ENCODE measurements around the gene TERB2.
"Not testable (repeated sequence)": the region's sequence is repeated elsewhere in the genome, so short reads cannot be mapped to it uniquely, and the experiment has no call there.

Gene TERB2, protein sequence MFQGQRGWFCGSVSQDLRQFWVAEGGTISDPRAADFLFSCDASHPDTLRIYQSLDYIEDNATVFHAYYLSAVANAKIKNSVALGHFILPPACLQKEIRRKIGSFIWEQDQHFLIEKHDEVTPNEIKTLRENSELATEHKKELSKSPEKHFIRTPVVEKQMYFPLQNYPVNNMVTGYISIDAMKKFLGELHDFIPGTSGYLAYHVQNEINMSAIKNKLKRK

DNA sequence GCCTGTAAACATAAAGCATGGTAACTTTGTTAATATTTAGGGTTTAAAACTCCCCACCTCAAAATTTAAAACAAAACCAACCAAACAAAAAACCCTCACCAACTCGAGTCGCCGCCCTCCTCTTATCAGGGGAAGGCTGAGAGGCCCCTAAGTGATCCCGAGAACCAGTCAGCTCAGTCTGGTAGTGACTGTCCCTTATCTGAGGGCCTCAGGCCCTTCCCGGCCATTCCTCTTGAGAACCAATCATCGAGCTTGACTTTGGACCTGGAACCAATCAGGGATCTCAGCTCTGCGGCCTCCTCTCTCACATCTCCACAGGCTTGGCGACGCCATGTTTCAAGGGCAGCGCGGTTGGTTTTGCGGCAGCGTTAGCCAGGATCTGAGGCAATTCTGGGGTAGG is at the start of gene TERB2:
Gene TERB2 (plus strand): TSS at position 300 of the 400 bp plus-strand sequence. CDS start 32 bp downstream, at position 332.
- Mint-ChIP-seq H3K27ac (no peak within 1 kb of the TSS), H3K4me1 (no peaks in the 10 kb centered on the region), H3K4me3 (no peak within 1 kb of the TSS), H3K9me3 (no peaks in the 10 kb centered on the region), H3K36me3 (no peaks in the 10 kb centered on the region), H3K27me3 (peaks cover 13% of the 10 kb centered on the region)
- CTCF ChIA-PET, result no interaction called here
- DNase-seq, result no peak

DNA sequence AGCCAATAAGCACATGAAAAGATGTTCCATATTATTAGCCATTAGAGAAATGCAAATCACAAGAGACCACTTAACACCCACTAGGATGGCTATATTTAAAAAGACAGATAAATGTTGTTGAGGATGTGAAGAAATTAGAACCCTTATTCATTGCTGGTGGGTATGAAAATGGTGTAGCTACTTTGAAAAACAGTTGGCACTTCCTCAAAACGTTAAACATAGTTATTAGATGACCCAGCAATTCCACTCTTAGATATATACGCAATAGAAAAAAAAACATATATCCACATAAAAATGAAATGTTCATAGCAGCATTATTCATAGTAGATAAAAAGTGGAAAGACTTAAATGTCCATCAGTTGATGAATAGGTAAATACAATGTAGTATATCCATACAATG is 47.1 kb upstream of the TERB2 start:
- H3K27ac Mint-ChIP-seq, result no peak overlapping the region
- DNase-seq, result no peak
- H3K4me3 Mint-ChIP-seq, result no peak overlapping the region
- H3K27me3 Mint-ChIP-seq, result peaks cover 16% of the 10 kb centered on the region
- no peaks in the 10 kb centered on the region for H3K36me3 Mint-ChIP-seq
- no peaks in the 10 kb centered on the region for H3K4me1 Mint-ChIP-seq
- CTCF ChIA-PET, result no interaction called here
- H3K9me3 Mint-ChIP-seq, result peaks cover 2% of the 10 kb centered on the region

DNA sequence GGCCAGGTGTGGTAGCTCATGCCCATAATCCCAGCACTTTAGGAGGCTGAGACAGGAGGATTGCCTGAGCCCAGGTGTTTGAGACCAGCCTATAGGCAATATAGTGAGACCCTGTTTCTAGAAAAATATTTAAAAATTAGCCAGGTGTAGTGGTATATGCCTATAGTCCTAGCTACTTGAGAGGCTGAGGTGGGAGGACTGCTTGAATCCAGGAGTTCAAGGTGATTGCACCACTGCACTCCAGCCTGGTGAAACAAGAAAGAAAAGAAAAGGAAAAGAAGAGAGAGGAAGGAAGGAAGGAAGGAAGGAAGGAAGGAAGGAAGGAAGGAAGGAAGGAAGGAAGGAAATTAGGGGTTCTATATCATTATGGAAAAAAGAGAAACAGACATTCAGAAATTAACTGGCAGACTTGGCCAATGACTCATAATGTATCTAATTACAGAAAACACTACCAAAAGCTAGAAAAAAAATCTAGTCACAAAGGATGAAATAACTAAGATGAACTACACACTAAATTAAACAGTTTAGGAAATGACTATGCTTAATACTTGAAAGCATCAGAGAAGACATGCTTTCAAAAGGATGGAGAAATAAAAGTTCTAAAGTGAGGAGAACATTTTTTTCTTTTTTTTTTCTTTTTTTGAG is 45.4 kb upstream of the TERB2 start:
- H3K27ac Mint-ChIP-seq, result no peak overlapping the region
- H3K4me3 Mint-ChIP-seq, result no peak overlapping the region
- DNase-seq, result no peak
- no peaks in the 10 kb centered on the region for H3K4me1 Mint-ChIP-seq
- H3K36me3 Mint-ChIP-seq, result no peaks in the 10 kb centered on the region
- CTCF ChIA-PET, result no interaction called here
- H3K9me3 Mint-ChIP-seq, result peaks cover 2% of the 10 kb centered on the region
- peaks cover 15% of the 10 kb centered on the region for H3K27me3 Mint-ChIP-seq

GRCh38 chr15:44912186-44912585 is 44.3 kb upstream of the TERB2 start:
- H3K27me3 Mint-ChIP-seq, result peaks cover 15% of the 10 kb centered on the region
- H3K27ac Mint-ChIP-seq, CTCF ChIA-PET, H3K36me3 Mint-ChIP-seq, H3K4me1 Mint-ChIP-seq, DNase-seq, H3K9me3 Mint-ChIP-seq, H3K4me3 Mint-ChIP-seq: not testable (repeated sequence)

- not testable (repeated sequence) for H3K9me3 Mint-ChIP-seq, H3K4me3 Mint-ChIP-seq, H3K36me3 Mint-ChIP-seq, H3K4me1 Mint-ChIP-seq, DNase-seq, H3K27ac Mint-ChIP-seq
- CTCF ChIA-PET, result interaction anchor here (1.0 kb wide), 1 partner anchor 60 kb away, joined by 5 read pairs; no protein-coding TSS in a partner anchor
- peaks cover 14% of the 10 kb centered on the region for H3K27me3 Mint-ChIP-seq
Measured at GRCh38 chr15:44912974-44913448, 43.5 kb upstream of the TERB2 start.

GRCh38 chr15:44918136-44918535 is 38.4 kb upstream of the TERB2 start:
- no peak for DNase-seq
- H3K4me1 Mint-ChIP-seq, result no peaks in the 10 kb centered on the region

GRCh38 chr15:44928658-44929057 is 27.8 kb upstream of the TERB2 start:
- not testable (repeated sequence) for H3K27ac Mint-ChIP-seq, H3K9me3 Mint-ChIP-seq, DNase-seq, H3K4me3 Mint-ChIP-seq, H3K36me3 Mint-ChIP-seq, H3K27me3 Mint-ChIP-seq, H3K4me1 Mint-ChIP-seq
- CTCF ChIA-PET, result interaction anchor here (0.6 kb wide), 1 partner anchor 11 kb away, joined by 3 read pairs; no protein-coding TSS in a partner anchor

More at GRCh38 chr15:44918136-44918535, 38.4 kb upstream of the TERB2 start:
- Mint-ChIP-seq H3K4me3 (no peak overlapping the region), H3K27me3 (peaks cover 9% of the 10 kb centered on the region), H3K9me3 (no peaks in the 10 kb centered on the region), H3K27ac (no peak overlapping the region), H3K36me3 (no peaks in the 10 kb centered on the region)
- CTCF ChIA-PET, result no interaction called here

GRCh38 chr15:44930283-44930682 is 26.2 kb upstream of the TERB2 start:
- H3K36me3 Mint-ChIP-seq, CTCF ChIA-PET, DNase-seq, H3K4me3 Mint-ChIP-seq, H3K27ac Mint-ChIP-seq, H3K4me1 Mint-ChIP-seq, H3K9me3 Mint-ChIP-seq, H3K27me3 Mint-ChIP-seq: not testable (repeated sequence)

DNA sequence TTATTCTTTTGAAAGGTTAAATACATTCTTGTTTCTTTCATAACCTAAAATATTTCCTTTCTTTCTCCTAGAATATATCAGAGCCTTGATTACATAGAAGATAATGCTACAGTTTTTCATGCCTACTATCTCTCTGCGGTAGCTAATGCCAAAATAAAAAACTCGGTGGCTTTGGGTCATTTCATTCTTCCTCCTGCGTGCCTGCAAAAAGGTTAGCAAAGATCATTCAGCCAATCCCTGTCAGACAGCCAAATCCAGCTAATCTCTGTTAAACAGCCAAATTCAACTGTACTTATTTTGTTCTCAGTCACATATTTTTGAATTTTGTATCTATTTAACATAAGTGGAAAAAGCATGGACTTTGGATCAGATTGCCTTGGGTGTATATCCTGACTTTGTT is 1.8 kb downstream of the TERB2 start:
- H3K36me3 Mint-ChIP-seq, DNase-seq, CTCF ChIA-PET, H3K27ac Mint-ChIP-seq, H3K4me3 Mint-ChIP-seq, H3K4me1 Mint-ChIP-seq, H3K9me3 Mint-ChIP-seq: not testable (repeated sequence)
- H3K27me3 Mint-ChIP-seq, result peaks cover 13% of the 10 kb centered on the region

DNA sequence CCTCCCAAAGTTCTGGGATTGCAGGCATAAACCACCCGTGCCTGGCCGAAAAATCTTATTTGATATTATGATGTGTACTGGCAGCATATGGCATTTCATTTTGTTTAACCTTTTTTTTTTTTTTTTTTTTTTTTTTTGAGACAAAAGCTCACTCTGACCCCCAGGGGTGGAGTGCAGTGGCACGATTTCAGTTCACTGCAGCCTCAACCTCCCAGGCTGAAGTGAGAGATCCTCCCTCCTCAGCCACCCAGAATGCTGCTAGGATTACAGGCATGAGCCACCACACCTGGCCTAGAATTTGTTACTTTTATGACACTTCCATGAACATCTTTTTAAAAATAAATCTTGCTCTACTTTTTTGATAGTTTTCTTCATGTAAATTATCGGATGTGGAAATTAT is 12.0 kb downstream of the TERB2 start:
- Mint-ChIP-seq H3K9me3 (no peaks in the 10 kb centered on the region), H3K27me3 (peaks cover 13% of the 10 kb centered on the region), H3K4me1 (no peaks in the 10 kb centered on the region), H3K27ac (no peak overlapping the region), H3K36me3 (no peaks in the 10 kb centered on the region), H3K4me3 (no peak overlapping the region)
- CTCF ChIA-PET, result interaction anchor here (1.6 to 2.1 kb wide), 2 partner anchors 69 to 150 kb away, joined by 7 to 22 read pairs; no protein-coding TSS in a partner anchor
- no peak for DNase-seq

- H3K27ac Mint-ChIP-seq, result no peak overlapping the region
- no peaks in the 10 kb centered on the region for H3K36me3 Mint-ChIP-seq
- CTCF ChIA-PET, result interaction anchor here (2.1 kb wide), 1 partner anchor 66 kb away, joined by 10 read pairs; no protein-coding TSS in a partner anchor
- H3K4me1 Mint-ChIP-seq, result no peaks in the 10 kb centered on the region
- no peak overlapping the region for H3K4me3 Mint-ChIP-seq
- DNase-seq, result no peak
- H3K27me3 Mint-ChIP-seq, result peaks cover 13% of the 10 kb centered on the region
- H3K9me3 Mint-ChIP-seq, result no peaks in the 10 kb centered on the region
Measured at GRCh38 chr15:44971036-44971435, 14.5 kb downstream of the TERB2 start.

GRCh38 chr15:44976183-44976582 is 19.7 kb downstream of the TERB2 start:
- DNase-seq, H3K4me3 Mint-ChIP-seq, H3K27ac Mint-ChIP-seq, H3K9me3 Mint-ChIP-seq, H3K36me3 Mint-ChIP-seq, CTCF ChIA-PET, H3K4me1 Mint-ChIP-seq: not testable (repeated sequence)
- H3K27me3 Mint-ChIP-seq, result peaks cover 11% of the 10 kb centered on the region

- CTCF ChIA-PET, H3K36me3 Mint-ChIP-seq, H3K27ac Mint-ChIP-seq, DNase-seq, H3K4me3 Mint-ChIP-seq, H3K4me1 Mint-ChIP-seq, H3K9me3 Mint-ChIP-seq: not testable (repeated sequence)
- H3K27me3 Mint-ChIP-seq, result peaks cover 13% of the 10 kb centered on the region
Measured at GRCh38 chr15:44977781-44978180, 21.3 kb downstream of the TERB2 start.

GRCh38 chr15:44979617-44980339 is 23.3 kb downstream of the TERB2 start:
- H3K36me3 Mint-ChIP-seq, H3K4me3 Mint-ChIP-seq, H3K27ac Mint-ChIP-seq, H3K9me3 Mint-ChIP-seq, CTCF ChIA-PET, H3K4me1 Mint-ChIP-seq, DNase-seq: not testable (repeated sequence)
- H3K27me3 Mint-ChIP-seq, result peaks cover 21% of the 10 kb centered on the region

- H3K4me3 Mint-ChIP-seq, H3K27me3 Mint-ChIP-seq, CTCF ChIA-PET, H3K9me3 Mint-ChIP-seq, H3K36me3 Mint-ChIP-seq, DNase-seq: not testable (repeated sequence)
- Mint-ChIP-seq H3K4me1 (peaks cover 16% of the 10 kb centered on the region), H3K27ac (peak overlapping the region; percentile 8)
Measured at GRCh38 chr15:44984144-44984543, 27.7 kb downstream of the TERB2 start.

Data from activated naive CD4-positive, alpha-beta T cell treated with anti-CD3 and anti-CD28 coated beads, Interleukin-2, amount 10 ng/mL, durations not matched to agents 7 days and 5 days (primary cell).